Fibroblast of pulmonary artery (primary cell): Measurements from ENCODE around the gene TRIM58.

Experiments
- DNase-seq: peaks from one replicate; pipeline ENCODE4 v3.0.0-alpha.2; 2010; ENCODE audit warnings: low read depth
- H3K4me3 ChIP-seq: replicated peaks from 2 replicates; pipeline ENCODE4 v1.5.1; 2011; ENCODE audit warnings: low read depth, mild to moderate bottlenecking, control low read depth, low read length, moderate library complexity
- CTCF ChIP-seq: IDR thresholded peaks from 2 replicates; pipeline ENCODE4 v1.5.1; 2011; ENCODE audit warnings: mild to moderate bottlenecking, control low read depth, low read length, inconsistent platforms; ENCODE audit errors: missing control alignments

TRIM58 gene

GRCh38 chr1:247905910-247906503 is 49.0 kb downstream of the TRIM58 start:
- no peak for TF ChIP-seq CTCF
- no peak for DNase-seq
- H3K4me3 ChIP-seq = no peak overlapping the region

- DNase-seq = peak; percentile 23
- H3K4me3 ChIP-seq = peak overlapping the region; percentile 28
- no peak for TF ChIP-seq CTCF
These were observed 49.6 kb downstream of the TRIM58 start for GRCh38 chr1:247906504-247907047.

GRCh38 chr1:247908766-247909165 is 51.8 kb downstream of the TRIM58 start:
- no peak for TF ChIP-seq CTCF

GRCh38 chr1:247913786-247914185 is 56.8 kb downstream of the TRIM58 start:
- TF ChIP-seq CTCF = no peak
- H3K4me3 ChIP-seq = no peak overlapping the region
- DNase-seq = no peak

More at GRCh38 chr1:247908766-247909165, 51.8 kb downstream of the TRIM58 start:
- no peak for DNase-seq
- no peak overlapping the region for H3K4me3 ChIP-seq

GRCh38 chr1:247914941-247915662 is 58.1 kb downstream of the TRIM58 start:
- no peak for DNase-seq
- no peak overlapping the region for H3K4me3 ChIP-seq
- TF ChIP-seq CTCF = no peak

- DNase-seq = no peak
- TF ChIP-seq CTCF = no peak
- H3K4me3 ChIP-seq = no peak within 1 kb of the TSS
These were observed 63.0 kb downstream of the TRIM58 start, which contains the start of gene OR2T8 for GRCh38 chr1:247919952-247920351. TSS of gene OR2T8 (plus strand) at chr1:247920252. CDS start at chr1:247921018, 766 bp downstream.

GRCh38 chr1:247923941-247924340 is 67.0 kb downstream of the TRIM58 start:
- no peak overlapping the region for H3K4me3 ChIP-seq
- no peak for DNase-seq
- no peak for TF ChIP-seq CTCF
